GM19328 (cell line): ENCODE results near the gene RNF150.

ENCODE experiments used
- ATAC-seq: cut with Tn5 transposase; IDR thresholded peaks from one replicate; pipeline ENCODE4 v1.9.1; 2021; ENCODE audit warnings: mild to moderate bottlenecking, moderate library complexity; ENCODE audit not compliant: unreplicated experiment

Gene RNF150

DNA sequence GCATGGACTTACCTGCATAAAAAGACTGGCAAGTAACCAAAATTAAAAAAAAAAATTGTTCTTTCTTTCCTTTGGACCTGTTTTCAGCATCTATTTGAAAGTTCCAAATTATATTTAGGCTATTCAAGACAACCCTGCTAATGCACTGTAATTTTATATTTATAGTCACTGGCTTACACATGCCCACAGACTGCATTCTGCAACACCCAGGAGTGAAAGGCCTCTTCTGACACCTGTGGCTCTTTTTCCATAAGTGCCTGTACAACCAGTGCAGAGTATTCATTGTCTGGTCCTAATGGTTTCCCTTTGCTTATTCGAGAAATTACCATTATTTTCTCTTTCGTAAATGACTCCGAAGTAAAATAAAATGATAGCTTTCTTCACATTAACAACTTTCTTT, 143.3 kb downstream of the RNF150 start:
- ATAC-seq = no peak

DNA sequence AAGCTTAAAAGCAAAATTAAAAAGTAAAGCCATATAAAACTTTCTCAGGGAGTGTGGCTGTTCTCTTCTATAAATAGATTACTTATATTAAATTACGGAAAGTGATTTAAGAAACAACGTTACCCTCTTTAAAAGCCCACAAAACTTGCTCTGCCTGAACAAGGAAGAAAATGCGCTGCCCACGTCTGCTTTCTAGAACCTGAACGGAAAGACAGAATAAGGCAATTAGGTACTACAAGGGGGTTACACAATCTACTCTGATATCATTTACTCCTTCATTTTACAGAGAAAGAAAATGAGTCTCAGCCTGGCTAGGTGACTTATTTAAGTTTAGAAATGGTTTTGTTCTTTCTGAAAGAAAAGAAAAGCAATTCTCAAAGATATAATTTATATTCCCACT, 147.2 kb downstream of the RNF150 start:
- ATAC-seq = no peak

- ATAC-seq = no peak
These were observed 150.5 kb downstream of the RNF150 start for GRCh38 chr4:140982613-140983340.

- no peak for ATAC-seq
These were observed 152.7 kb downstream of the RNF150 start for GRCh38 chr4:140980426-140981200.

GRCh38 chr4:140976768-140977167, 156.5 kb downstream of the RNF150 start:
- ATAC-seq = no peak

DNA sequence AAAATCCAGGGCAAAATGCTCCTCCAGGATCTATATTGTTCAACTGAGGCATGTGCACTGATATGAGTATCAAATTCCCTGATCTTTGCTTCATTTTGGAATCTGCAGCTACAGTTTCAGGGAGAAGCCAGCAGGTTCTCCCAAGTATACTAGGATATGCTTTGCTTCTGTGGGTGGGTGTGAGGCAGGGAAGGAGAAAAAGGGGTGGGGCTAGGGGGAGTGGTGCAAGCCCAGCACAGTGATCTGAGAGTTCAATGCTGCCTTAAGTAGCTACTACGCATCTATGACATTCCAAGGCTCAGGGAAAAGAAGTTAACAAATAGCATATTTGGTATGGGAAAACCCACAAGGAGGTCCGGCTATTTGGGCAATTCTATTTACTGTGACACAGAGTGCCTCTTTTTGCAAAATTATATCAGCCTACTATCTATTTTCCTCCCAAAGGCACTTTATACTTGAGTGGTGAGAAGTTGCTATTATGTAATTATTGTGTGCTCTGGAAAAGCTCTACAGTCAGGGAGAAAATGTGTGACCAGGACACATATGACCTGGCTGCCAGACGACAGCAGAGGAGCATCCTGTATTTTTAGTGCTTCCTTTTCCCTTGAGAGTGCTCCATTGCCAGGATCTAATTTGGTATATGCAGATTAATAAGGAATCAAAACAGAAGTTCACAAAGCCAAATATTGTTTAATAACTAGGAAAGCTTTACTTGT, 162.0 kb downstream of the RNF150 start:
- ATAC-seq = no peak

DNA sequence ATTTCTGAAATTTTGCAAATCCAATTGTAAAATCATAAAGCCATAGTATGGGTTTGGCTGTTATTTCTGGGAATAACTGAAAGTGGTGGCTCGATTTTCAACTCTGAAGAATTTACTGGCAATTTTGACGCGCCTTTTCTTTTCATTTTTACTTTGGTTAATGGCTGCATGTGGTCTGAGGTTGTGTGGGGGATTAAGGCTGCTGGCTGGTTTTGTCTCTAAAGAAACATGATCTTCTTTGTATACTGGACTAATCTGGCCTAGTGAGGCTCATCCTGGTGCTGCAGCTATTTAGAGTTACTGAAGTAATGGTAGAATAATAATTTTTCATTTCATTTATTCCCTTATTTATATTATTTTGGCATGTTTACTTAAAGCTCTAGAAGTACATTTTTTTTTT, 164.0 kb downstream of the RNF150 start:
- no peak for ATAC-seq

GRCh38 chr4:140968371-140968770, 164.9 kb downstream of the RNF150 start:
- no peak for ATAC-seq

GRCh38 chr4:140963883-140964282, 169.4 kb downstream of the RNF150 start:
- ATAC-seq = no peak

DNA sequence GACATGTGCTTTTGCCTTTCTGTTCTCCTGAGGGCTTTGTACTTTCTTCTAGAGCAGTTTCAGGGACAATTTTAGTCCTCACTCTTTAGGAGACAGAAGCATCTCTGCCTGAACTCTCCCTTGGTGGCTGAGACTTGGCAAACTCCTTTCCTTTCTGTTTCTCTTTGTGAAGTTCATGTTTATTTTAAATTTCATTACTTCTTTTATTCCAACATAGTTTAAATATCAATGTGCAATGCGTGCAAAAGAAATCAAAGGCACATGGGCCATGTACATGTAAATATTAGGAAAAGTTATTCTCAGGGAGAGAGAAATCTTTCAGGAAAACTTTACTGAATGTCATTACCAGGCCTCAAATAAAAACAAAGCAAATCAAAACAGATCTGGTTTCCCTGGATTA, 177.6 kb downstream of the RNF150 start:
- no peak for ATAC-seq

DNA sequence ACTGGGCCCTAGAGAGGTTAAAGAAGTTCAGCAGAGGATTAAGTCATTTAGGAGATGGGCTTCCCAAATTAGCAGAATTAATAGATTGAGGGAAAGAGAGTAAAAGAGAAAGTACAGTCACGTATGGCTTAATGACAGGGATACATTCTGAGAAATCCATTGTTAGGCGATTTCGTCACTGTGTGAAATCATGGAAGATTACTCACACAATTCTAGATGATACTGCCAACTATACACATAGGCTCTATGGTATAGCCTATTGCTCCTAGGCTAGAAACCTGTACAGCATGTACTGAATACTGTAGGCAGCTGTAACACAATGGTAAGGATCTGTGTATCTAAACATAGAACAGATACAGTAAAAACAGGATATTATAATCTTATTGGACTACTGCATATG, 180.6 kb downstream of the RNF150 start:
- no peak for ATAC-seq

GRCh38 chr4:140947506-140947905, 185.8 kb downstream of the RNF150 start:
- ATAC-seq = no peak

DNA sequence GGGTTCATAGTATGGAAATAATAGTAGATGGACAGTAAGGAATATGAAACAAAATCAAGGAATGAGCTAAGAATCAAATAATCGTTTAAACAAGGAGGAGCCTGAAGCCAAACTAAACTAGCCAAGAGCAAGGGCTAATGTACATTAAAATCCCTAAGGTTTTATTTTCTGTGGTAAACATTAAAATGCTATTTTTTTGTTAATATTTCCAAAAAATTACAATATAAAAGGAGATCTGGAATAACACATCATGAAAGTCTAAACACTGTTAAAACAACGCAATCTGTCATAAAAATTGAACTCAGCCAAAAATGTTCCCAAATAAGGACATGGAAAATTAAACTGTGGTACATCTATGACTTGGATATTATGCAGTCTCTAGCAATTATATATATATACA, 188.2 kb downstream of the RNF150 start:
- no peak for ATAC-seq

DNA sequence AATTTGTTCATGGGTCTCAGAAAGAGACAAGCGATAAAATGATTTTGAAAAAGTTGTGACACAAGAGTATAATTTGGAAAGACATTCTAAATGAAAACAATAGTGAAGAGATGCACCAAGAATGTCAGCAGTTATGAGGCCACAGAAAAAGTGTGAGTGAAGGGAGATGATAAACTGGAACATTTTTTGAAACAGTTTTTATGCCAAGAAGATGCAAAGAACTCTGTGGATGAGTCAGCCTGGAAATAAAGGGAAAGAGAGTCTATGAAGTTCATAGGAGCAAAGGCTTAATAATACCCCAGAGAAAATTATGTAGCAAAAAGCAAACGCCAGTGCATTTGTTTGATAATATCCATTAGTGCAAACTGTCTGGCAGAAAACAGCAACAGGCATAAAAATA, 188.7 kb downstream of the RNF150 start:
- no peak for ATAC-seq

- ATAC-seq = no peak
These were observed 189.1 kb downstream of the RNF150 start for GRCh38 chr4:140944199-140944515.

- ATAC-seq = no peak
These were observed 189.6 kb downstream of the RNF150 start for GRCh38 chr4:140943486-140944198.

- no peak for ATAC-seq
These were observed 192.7 kb downstream of the RNF150 start for GRCh38 chr4:140940589-140940988.

- no peak for ATAC-seq
These were observed 195.4 kb downstream of the RNF150 start for GRCh38 chr4:140937866-140938265.

- ATAC-seq = no peak
These were observed 198.0 kb downstream of the RNF150 start for GRCh38 chr4:140935254-140935653.

GRCh38 chr4:140932501-140933045, 200.7 kb downstream of the RNF150 start:
- ATAC-seq = no peak

DNA sequence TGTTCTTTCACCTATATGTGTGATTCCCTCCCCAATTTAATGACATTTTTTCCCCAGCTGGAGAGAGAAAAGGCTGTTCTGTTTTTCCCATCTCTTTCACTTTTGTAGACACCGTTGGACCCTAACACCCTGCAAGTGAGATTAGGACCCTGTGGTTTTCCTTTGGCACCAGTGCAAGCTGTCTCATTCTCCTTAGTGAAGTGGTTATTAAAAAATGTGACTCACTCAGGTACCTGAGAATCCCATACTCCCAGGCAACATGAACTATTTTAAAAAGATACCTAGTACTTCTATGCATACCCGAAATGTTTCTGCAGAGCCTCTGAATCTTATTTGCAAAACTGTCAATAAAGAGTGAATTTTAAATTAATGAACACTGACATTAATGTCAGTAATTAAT, 201.4 kb downstream of the RNF150 start:
- no peak for ATAC-seq
